ENCODE measurements around the gene TCFL5. TPM values are rescaled to one million over a fixed set of nuclear protein-coding genes. Genes with fewer than 3 reads are reported as not detected.
A peak's percentile ranks its signal among the peaks of the same experiment; 100 is the strongest.

TCFL5 gene
- total RNA-seq, 4 donors from 2014 or later: 12.1 to 13.9 (median 13.1) TPM

DNA sequence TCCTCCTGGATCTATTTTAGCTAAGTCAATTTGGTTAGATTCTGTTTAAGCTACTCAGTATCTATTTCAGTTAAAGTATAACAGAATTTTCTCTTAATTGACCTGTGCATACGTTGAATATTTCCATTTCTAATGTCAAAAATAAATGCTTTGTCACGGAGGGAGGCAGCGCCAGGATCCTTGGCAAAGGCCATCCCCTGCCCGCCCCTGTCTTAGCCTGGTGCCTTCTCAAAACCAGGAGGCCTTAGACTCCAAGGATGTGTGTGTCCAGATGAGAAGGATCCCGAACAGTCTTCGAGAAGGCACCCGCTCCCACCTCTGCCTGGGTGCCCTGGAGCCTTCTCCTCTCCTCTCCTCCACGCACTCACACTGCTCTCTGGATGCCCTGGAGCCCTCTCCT, 22.4 kb downstream of the TCFL5 start:
- 86 to 93% methylated on average over 8 of the region's 8 CpGs for WGBS, 2 donors

DNA sequence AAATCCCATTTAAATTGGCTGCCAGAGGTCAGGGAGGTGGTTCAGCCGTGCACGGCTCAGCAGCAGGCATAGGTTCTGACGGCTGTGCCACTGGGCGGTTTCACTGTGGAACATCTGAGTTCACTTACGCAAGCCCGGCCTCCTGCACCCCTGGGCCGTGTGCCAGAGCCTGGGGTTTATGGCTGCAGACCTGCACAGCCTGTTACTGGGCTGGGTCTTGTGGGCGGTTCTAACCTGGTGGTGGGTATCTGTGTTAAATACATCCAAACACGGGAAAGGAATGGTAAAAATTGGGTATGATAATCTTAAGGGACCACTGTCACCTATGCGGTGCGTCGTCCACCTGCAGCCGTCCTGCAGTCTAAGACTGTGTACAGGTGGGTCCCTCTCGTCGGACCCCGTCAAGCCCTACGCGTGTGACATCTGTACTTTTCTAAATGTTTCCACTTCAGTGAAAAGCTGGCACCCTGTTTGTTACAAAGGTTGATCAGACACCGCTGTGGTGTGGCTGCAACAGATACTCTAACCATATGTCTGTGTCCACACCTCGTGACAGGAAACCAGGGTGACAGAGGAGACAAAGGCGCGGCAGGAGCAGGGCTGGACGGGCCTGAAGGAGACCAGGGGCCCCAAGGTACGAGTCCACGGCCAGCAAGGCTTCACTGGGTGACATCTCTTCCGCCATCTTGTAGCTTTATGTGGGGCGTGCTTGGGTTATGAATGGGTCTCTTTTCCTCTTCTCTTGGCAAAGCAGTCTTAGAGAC, 23.3 kb downstream of the TCFL5 start:
- no peak overlapping the region for H3K4me3 ChIP-seq (ENCODE audit: low read depth, poor library complexity, severe bottlenecking)
- TF ChIP-seq POLR2A (IDR thresholded peaks at IDR 0.05): no peak
- TF ChIP-seq, protein P1, sequence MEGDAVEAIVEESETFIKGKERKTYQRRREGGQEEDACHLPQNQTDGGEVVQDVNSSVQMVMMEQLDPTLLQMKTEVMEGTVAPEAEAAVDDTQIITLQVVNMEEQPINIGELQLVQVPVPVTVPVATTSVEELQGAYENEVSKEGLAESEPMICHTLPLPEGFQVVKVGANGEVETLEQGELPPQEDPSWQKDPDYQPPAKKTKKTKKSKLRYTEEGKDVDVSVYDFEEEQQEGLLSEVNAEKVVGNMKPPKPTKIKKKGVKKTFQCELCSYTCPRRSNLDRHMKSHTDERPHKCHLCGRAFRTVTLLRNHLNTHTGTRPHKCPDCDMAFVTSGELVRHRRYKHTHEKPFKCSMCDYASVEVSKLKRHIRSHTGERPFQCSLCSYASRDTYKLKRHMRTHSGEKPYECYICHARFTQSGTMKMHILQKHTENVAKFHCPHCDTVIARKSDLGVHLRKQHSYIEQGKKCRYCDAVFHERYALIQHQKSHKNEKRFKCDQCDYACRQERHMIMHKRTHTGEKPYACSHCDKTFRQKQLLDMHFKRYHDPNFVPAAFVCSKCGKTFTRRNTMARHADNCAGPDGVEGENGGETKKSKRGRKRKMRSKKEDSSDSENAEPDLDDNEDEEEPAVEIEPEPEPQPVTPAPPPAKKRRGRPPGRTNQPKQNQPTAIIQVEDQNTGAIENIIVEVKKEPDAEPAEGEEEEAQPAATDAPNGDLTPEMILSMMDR (IDR thresholded peaks at IDR 0.05): no peak
- DNase-seq (ENCODE audit: low spot score in 2 of 2): peak; percentile 68 to 93
- 60 to 61% methylated on average over 27 of the region's 27 CpGs for WGBS, 2 donors
- intact Hi-C loops (cut with DNase I; ENCODE audit: low total_unique reads): no loop called here

More for the DNA sequence above, 22.4 kb downstream of the TCFL5 start:
- no peak overlapping the region for H3K4me3 ChIP-seq (ENCODE audit: low read depth, poor library complexity, severe bottlenecking)
- no peak for TF ChIP-seq POLR2A (IDR thresholded peaks at IDR 0.05)
- TF ChIP-seq, protein P1 (IDR thresholded peaks at IDR 0.05): no peak
- intact Hi-C loops (cut with DNase I; ENCODE audit: low total_unique reads): no loop called here
- DNase-seq (ENCODE audit: low spot score in 2 of 2): no peak

DNA sequence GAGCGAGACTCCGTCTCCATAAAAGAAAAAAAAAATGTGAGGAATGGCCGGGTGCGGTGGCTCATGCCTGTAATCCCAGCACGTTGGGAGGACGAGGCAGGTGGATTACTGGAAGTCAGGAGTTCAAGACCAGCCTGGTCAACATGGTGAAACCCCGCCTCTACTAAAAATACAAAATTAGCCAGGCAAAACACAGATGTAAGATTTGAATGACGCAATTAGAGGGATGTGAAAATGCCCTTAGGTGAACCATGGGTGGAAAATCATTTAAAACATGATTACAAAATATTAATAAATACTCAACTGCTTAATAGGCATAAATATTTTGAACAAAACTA, 23.9 kb downstream of the TCFL5 start:
- WGBS, 2 donors: 65% methylated on average over 8 of the region's 8 CpGs
- no peak for DNase-seq (ENCODE audit: low spot score in 2 of 2)
- H3K4me3 ChIP-seq (ENCODE audit: low read depth, poor library complexity, severe bottlenecking): no peak overlapping the region
- no peak for TF ChIP-seq POLR2A (IDR thresholded peaks at IDR 0.05)
- TF ChIP-seq, protein P1 (IDR thresholded peaks at IDR 0.05): no peak
- intact Hi-C loops (cut with DNase I; ENCODE audit: low total_unique reads): no loop called here

DNA sequence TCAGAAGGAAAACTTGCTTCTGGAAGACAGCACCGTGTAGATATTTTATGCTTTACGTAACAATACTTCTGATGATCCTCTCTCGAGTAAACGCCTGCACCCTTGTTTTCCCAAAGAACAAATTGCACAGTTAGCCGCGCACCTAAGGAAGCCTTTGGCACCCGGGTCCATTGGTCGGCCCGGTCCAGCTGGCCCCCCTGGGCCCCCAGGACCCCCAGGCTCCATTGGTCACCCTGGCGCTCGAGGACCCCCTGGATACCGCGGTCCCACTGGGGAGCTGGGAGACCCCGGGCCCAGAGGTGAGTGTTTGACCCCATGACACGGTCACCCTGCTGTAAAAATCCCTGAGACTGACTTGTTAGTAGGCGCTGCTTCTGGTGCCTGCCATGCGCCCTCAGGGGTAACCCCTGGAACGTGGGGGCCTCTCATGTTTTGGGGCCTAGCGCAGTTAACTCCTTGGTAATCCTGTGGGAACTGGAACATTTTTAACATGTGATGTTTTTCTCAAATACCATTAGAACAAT, 24.6 kb downstream of the TCFL5 start:
- intact Hi-C loops (cut with DNase I; ENCODE audit: low total_unique reads): no loop called here
- TF ChIP-seq, protein P1 (IDR thresholded peaks at IDR 0.05): no peak
- no peak for TF ChIP-seq POLR2A (IDR thresholded peaks at IDR 0.05)
- no peak for DNase-seq (ENCODE audit: low spot score in 2 of 2)
- H3K4me3 ChIP-seq (ENCODE audit: low read depth, poor library complexity, severe bottlenecking): no peak overlapping the region
- 75 to 83% methylated on average over 14 to 19 of the region's 19 CpGs for WGBS, 2 donors

DNA sequence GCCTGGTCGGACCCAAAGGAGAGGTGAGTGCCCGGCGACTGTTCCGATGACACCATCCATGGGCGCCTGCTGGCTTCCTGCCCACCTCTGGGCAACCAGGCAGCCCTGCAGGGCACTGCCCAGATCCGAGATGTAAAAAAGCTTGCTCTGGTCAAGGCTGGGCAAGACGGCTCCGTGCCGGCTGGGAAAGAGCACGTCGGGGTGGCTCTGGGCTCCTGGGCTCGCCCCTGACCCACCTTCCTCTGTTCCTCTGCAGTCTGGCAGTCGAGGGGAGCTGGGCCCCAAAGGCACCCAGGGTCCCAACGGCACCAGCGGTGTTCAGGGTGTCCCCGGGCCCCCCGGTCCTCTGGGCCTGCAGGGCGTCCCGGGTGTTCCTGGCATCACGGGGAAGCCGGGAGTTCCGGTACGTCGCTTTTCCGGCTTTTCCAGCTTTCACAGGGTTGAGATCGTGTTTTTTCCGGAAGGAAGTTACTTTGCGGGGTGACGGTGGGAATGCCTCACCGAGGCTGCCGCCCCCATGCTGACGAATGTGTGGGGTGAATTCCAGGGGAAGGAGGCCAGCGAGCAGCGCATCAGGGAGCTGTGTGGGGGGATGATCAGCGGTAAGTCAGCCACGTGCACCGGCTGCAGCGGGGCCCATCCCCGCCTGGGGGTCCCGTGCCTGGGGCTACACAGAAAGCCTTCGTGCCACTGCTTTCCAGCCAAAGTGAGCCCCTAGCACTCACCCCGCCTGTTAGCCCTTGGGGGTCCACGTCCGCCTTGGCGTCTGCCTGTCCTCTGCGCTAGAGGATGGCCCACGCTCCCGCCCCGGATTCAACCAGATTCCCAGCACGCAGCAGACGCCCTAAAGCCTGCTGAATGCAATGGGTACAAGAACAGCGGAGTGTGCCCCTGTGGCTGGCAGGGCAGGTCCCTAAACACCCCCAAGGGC, 25.4 kb downstream of the TCFL5 start:
- no peak for TF ChIP-seq POLR2A (IDR thresholded peaks at IDR 0.05)
- TF ChIP-seq, protein P1 (IDR thresholded peaks at IDR 0.05): no peak
- WGBS, 2 donors: 43 to 56% methylated on average over 47 to 51 of the region's 52 CpGs
- intact Hi-C loops (cut with DNase I; ENCODE audit: low total_unique reads): no loop called here
- DNase-seq (ENCODE audit: low spot score in 2 of 2): no peak
- no peak overlapping the region for H3K4me3 ChIP-seq (ENCODE audit: low read depth, poor library complexity, severe bottlenecking)

Measured in lower leg skin (tissue), 4 donors.